ELR (cell line): ENCODE measurements around the gene TH.

Source experiments
- DNase-seq: peaks from one replicate; pipeline ENCODE4 v3.0.0-alpha.2; 2015; ENCODE audit warnings: low read depth

Gene TH

GRCh38 chr11:2159536-2160413 is 11.8 kb downstream of the TH start:
- no peak for DNase-seq

GRCh38 chr11:2158966-2159365 is 12.6 kb downstream of the TH start:
- DNase-seq, result no peak

- no peak for DNase-seq
Measured at GRCh38 chr11:2158296-2158737, 13.3 kb downstream of the TH start.

GRCh38 chr11:2157294-2158040 is 14.1 kb downstream of the TH start:
- DNase-seq, result no peak

GRCh38 chr11:2156416-2157182 is 15.0 kb downstream of the TH start:
- peak; percentile 69 for DNase-seq

- DNase-seq, result no peak
Measured at GRCh38 chr11:2155511-2155910, 16.1 kb downstream of the TH start.

GRCh38 chr11:2154889-2155288 is 16.7 kb downstream of the TH start:
- DNase-seq, result no peak

GRCh38 chr11:2154195-2154585 is 17.4 kb downstream of the TH start:
- DNase-seq, result no peak

- no peak for DNase-seq
Measured at GRCh38 chr11:2153581-2154194, 17.9 kb downstream of the TH start.

GRCh38 chr11:2151500-2152257 is 19.9 kb downstream of the TH start:
- peak; percentile 81 for DNase-seq

GRCh38 chr11:2149864-2150847 is 21.5 kb downstream of the TH start:
- DNase-seq, result peak; percentile 69

- DNase-seq, result no peak
Measured at GRCh38 chr11:2149460-2149859, 22.2 kb downstream of the TH start.

GRCh38 chr11:2148595-2148994 is 23.0 kb downstream of the TH start:
- DNase-seq, result no peak

GRCh38 chr11:2147391-2147790 is 24.2 kb downstream of the TH start:
- DNase-seq, result no peak

- no peak for DNase-seq
Measured at GRCh38 chr11:2146051-2146450, 25.6 kb downstream of the TH start.

- DNase-seq, result no peak
Measured at GRCh38 chr11:2144544-2145248, 26.9 kb downstream of the TH start.

GRCh38 chr11:2143799-2144543 is 27.6 kb downstream of the TH start:
- DNase-seq, result no peak

- DNase-seq, result no peak
Measured at GRCh38 chr11:2143477-2143798, 28.2 kb downstream of the TH start.

- peak; percentile 77 for DNase-seq
Measured at GRCh38 chr11:2142762-2143202, 28.8 kb downstream of the TH start.
